HL-60 (cell line): ENCODE measurements around the gene NPY.
"Not testable (repeated sequence)": the region's sequence is repeated elsewhere in the genome, so short reads cannot be mapped to it uniquely, and the experiment has no call there.

ENCODE experiments used
- DNase-seq, 2 experiments: peaks; one replicate each; pipeline ENCODE4 v3.0.0-alpha.2; 2010 to 2020; ENCODE audit warnings: low read depth in 1 of 2, low spot score in 1 of 2
- H3K27ac ChIP-seq: fragments of 250-450 bp; sonication (Bioruptor Pico); replicated peaks from 2 replicates; pipeline ENCODE4 v1.5.1; 2020; ENCODE audit warnings: mild to moderate bottlenecking, moderate library complexity
- H3K27me3 ChIP-seq: fragments of 250-450 bp; sonication (Bioruptor Pico); 2 replicates; pipeline ENCODE4 v1.5.1; 2021; ENCODE audit warnings: mild to moderate bottlenecking, moderate library complexity; ENCODE audit not compliant: insufficient read depth, poor library complexity, severe bottlenecking
- H3K4me3 ChIP-seq: replicated peaks from 2 replicates; pipeline ENCODE4 v1.5.1; 2011; ENCODE audit warnings: mild to moderate bottlenecking, control low read depth, low read length; ENCODE audit not compliant: insufficient read depth
- GABPA ChIP-seq: IDR thresholded peaks from 2 replicates; pipeline ENCODE4 v1.6.1; 2012; ENCODE audit warnings: low read depth
- POLR2AphosphoS5 ChIP-seq: IDR thresholded peaks from 2 replicates; pipeline ENCODE4 v1.6.1; 2012; ENCODE audit warnings: low read depth
- SPI1 ChIP-seq: IDR thresholded peaks from 2 replicates; pipeline ENCODE4 v1.6.1; 2012; ENCODE audit warnings: low read depth, mild to moderate bottlenecking, borderline replicate concordance
- TF ChIP-seq, protein P1 (sequence below): IDR thresholded peaks from 2 replicates; pipeline ENCODE4 v1.6.1; 2012; ENCODE audit warnings: low read depth; ENCODE audit not compliant: insufficient replicate concordance
- TF ChIP-seq, protein P2 (sequence below): IDR thresholded peaks from one replicate; pipeline ENCODE4 v1.5.1; 2011; ENCODE audit warnings: low read length, control low read depth, inconsistent platforms; ENCODE audit not compliant: insufficient read depth

The NPY gene

GRCh38 chr7:24255139-24255538 is 28.9 kb upstream of the NPY start:
- no peak overlapping the region for H3K4me3 ChIP-seq
- peak in 1 of 2 experiments; percentile 23 for DNase-seq
- no peak for TF ChIP-seq POLR2AphosphoS5
- TF ChIP-seq SPI1, result peak; percentile 74; the same call in 1 of the 2 replicates
- peak; percentile 14; the same call in 1 of the 2 replicates for TF ChIP-seq GABPA
- TF ChIP-seq, protein P1, sequence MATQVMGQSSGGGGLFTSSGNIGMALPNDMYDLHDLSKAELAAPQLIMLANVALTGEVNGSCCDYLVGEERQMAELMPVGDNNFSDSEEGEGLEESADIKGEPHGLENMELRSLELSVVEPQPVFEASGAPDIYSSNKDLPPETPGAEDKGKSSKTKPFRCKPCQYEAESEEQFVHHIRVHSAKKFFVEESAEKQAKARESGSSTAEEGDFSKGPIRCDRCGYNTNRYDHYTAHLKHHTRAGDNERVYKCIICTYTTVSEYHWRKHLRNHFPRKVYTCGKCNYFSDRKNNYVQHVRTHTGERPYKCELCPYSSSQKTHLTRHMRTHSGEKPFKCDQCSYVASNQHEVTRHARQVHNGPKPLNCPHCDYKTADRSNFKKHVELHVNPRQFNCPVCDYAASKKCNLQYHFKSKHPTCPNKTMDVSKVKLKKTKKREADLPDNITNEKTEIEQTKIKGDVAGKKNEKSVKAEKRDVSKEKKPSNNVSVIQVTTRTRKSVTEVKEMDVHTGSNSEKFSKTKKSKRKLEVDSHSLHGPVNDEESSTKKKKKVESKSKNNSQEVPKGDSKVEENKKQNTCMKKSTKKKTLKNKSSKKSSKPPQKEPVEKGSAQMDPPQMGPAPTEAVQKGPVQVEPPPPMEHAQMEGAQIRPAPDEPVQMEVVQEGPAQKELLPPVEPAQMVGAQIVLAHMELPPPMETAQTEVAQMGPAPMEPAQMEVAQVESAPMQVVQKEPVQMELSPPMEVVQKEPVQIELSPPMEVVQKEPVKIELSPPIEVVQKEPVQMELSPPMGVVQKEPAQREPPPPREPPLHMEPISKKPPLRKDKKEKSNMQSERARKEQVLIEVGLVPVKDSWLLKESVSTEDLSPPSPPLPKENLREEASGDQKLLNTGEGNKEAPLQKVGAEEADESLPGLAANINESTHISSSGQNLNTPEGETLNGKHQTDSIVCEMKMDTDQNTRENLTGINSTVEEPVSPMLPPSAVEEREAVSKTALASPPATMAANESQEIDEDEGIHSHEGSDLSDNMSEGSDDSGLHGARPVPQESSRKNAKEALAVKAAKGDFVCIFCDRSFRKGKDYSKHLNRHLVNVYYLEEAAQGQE, result no peak
- TF ChIP-seq, protein P2, sequence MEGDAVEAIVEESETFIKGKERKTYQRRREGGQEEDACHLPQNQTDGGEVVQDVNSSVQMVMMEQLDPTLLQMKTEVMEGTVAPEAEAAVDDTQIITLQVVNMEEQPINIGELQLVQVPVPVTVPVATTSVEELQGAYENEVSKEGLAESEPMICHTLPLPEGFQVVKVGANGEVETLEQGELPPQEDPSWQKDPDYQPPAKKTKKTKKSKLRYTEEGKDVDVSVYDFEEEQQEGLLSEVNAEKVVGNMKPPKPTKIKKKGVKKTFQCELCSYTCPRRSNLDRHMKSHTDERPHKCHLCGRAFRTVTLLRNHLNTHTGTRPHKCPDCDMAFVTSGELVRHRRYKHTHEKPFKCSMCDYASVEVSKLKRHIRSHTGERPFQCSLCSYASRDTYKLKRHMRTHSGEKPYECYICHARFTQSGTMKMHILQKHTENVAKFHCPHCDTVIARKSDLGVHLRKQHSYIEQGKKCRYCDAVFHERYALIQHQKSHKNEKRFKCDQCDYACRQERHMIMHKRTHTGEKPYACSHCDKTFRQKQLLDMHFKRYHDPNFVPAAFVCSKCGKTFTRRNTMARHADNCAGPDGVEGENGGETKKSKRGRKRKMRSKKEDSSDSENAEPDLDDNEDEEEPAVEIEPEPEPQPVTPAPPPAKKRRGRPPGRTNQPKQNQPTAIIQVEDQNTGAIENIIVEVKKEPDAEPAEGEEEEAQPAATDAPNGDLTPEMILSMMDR, result no peak
- no peaks in the 10 kb centered on the region for H3K27me3 ChIP-seq
- H3K27ac ChIP-seq, result no peak overlapping the region

GRCh38 chr7:24258324-24258723 is 25.7 kb upstream of the NPY start:
- DNase-seq, H3K4me3 ChIP-seq, H3K27me3 ChIP-seq, H3K27ac ChIP-seq: not testable (repeated sequence)

- Histone ChIP-seq H3K27ac (no peak overlapping the region), H3K4me3 (no peak overlapping the region), H3K27me3 (no peaks in the 10 kb centered on the region)
- TF ChIP-seq, protein P1, result no peak
- TF ChIP-seq, protein P2, result no peak
- TF ChIP-seq GABPA (no peak), POLR2AphosphoS5 (no peak), SPI1 (no peak)
- DNase-seq, result no peak
Measured at GRCh38 chr7:24271938-24272337, 12.1 kb upstream of the NPY start.

- TF ChIP-seq, protein P2, result no peak
- TF ChIP-seq, protein P1, result no peak
- TF ChIP-seq POLR2AphosphoS5 (no peak), SPI1 (no peak), GABPA (no peak)
- Histone ChIP-seq H3K4me3 (no peak overlapping the region), H3K27me3 (peaks cover 19% of the 10 kb centered on the region), H3K27ac (no peak overlapping the region)
- DNase-seq, result no peak
Measured at GRCh38 chr7:24279512-24279911, 4.5 kb upstream of the NPY start.
